GM19035 (cell line): Measurements from ENCODE around the gene HLA-C.
"Not testable (repeated sequence)": the region's sequence is repeated elsewhere in the genome, so short reads cannot be mapped to it uniquely, and the experiment has no call there.

Experiments
- ATAC-seq: cut with Tn5 transposase; IDR thresholded peaks from one replicate; pipeline ENCODE4 v1.9.1; 2021; ENCODE audit not compliant: unreplicated experiment

The HLA-C gene

GRCh38 chr6:31270788-31271640 lies 878 bp downstream of the HLA-C start:
- ATAC-seq, result peak; percentile 33

- ATAC-seq, result no peak
These were observed 3.1 kb downstream of the HLA-C start for GRCh38 chr6:31268836-31269235.

GRCh38 chr6:31268369-31268765 lies 3.5 kb downstream of the HLA-C start:
- ATAC-seq, result no peak

- no peak for ATAC-seq
These were observed 4.1 kb downstream of the HLA-C start for GRCh38 chr6:31267651-31268368.

- no peak for ATAC-seq
These were observed 5.1 kb downstream of the HLA-C start for GRCh38 chr6:31266567-31267360.

GRCh38 chr6:31265926-31266325 lies 6.0 kb downstream of the HLA-C start:
- ATAC-seq, result no peak

GRCh38 chr6:31263346-31263933 lies 8.5 kb downstream of the HLA-C start:
- not testable (repeated sequence) for ATAC-seq

GRCh38 chr6:31259995-31260394 lies 11.9 kb downstream of the HLA-C start:
- ATAC-seq, result not testable (repeated sequence)

GRCh38 chr6:31252625-31253024 lies 19.3 kb downstream of the HLA-C start:
- ATAC-seq, result no peak

GRCh38 chr6:31251261-31251660 lies 20.6 kb downstream of the HLA-C start:
- ATAC-seq, result no peak

- no peak for ATAC-seq
These were observed 22.7 kb downstream of the HLA-C start for GRCh38 chr6:31249184-31249583.

GRCh38 chr6:31247813-31248212 lies 24.1 kb downstream of the HLA-C start:
- no peak for ATAC-seq

- ATAC-seq, result no peak
These were observed 25.8 kb downstream of the HLA-C start for GRCh38 chr6:31246051-31246521.

GRCh38 chr6:31243508-31243907 lies 28.4 kb downstream of the HLA-C start:
- ATAC-seq, result no peak

GRCh38 chr6:31239854-31240253 lies 32.0 kb downstream of the HLA-C start:
- no peak for ATAC-seq

GRCh38 chr6:31234101-31234500 lies 37.8 kb downstream of the HLA-C start:
- ATAC-seq, result not testable (repeated sequence)

GRCh38 chr6:31228476-31228875 lies 43.4 kb downstream of the HLA-C start:
- ATAC-seq, result no peak

- ATAC-seq, result no peak
These were observed 44.7 kb downstream of the HLA-C start for GRCh38 chr6:31227143-31227542.

GRCh38 chr6:31225735-31226134 lies 46.2 kb downstream of the HLA-C start:
- ATAC-seq, result no peak

GRCh38 chr6:31222496-31222895 lies 49.4 kb downstream of the HLA-C start:
- no peak for ATAC-seq
